C4-2B (cell line): Measurements from ENCODE around the gene TRAPPC14.

ENCODE experiments used
- CTCF ChIP-seq: fragments of 450-650 bp; conservative IDR thresholded peaks from 2 replicates; pipeline ENCODE4 v1.5.1; 2017; ENCODE audit warnings: mild to moderate bottlenecking
- ZFX ChIP-seq: fragments of 450-650 bp; IDR thresholded peaks from 2 replicates; pipeline ENCODE4 v1.6.1; 2017

- TF ChIP-seq CTCF (no peak), ZFX (no peak)
Measured at GRCh38 chr7:100171840-100172239, 13.3 kb upstream of the TRAPPC14 start.
